Measurements from ENCODE around the gene CCDC39. TPM values are rescaled to one million over a fixed set of nuclear protein-coding genes. Genes with fewer than 3 reads are reported as not detected.
A peak's percentile ranks its signal among the peaks of the same experiment; 100 is the strongest.

Gene CCDC39
- total RNA-seq, 1 donor from 2014 or later = 0.24 TPM

GRCh38 chr3:180615954-180616353 lies 63.3 kb downstream of the CCDC39 start:
- Histone ChIP-seq H3K9ac (no peak overlapping the region), H3K9me3 (ENCODE audit: low read depth) (no peaks in the 10 kb centered on the region), H3K36me3 (peaks cover 11% of the 10 kb centered on the region), H2AFZ (replicated peaks) (no peak overlapping the region), H4K20me1 (ENCODE audit: low read depth) (no peaks in the 10 kb centered on the region), H3F3A (ENCODE audit: low read depth) (peaks cover 16% of the 10 kb centered on the region), H3K79me2 (ENCODE audit: low read depth) (no peaks in the 10 kb centered on the region), H3K4me1 (no peaks in the 10 kb centered on the region), H3K4me3 (no peak overlapping the region), H3K4me2 (no peak overlapping the region), H3K27me3 (no peaks in the 10 kb centered on the region), H3K27ac (no peak overlapping the region)
- H3K9me3 Mint-ChIP-seq = no peaks in the 10 kb centered on the region
- H3K36me3 Mint-ChIP-seq = peaks cover 6% of the 10 kb centered on the region
- TF ChIP-seq CTCF (IDR thresholded peaks at IDR 0.05) = no peak
- TF ChIP-seq EZH2 (IDR thresholded peaks at IDR 0.05) = no peak
- TF ChIP-seq EZH2phosphoT487 (IDR thresholded peaks at IDR 0.05) = no peak
- DNase-seq (ENCODE audit: low spot score) = peak; percentile 13
- no peak overlapping the region for H3K27ac Mint-ChIP-seq
- H3K27me3 Mint-ChIP-seq (ENCODE audit: insufficient read depth, low read depth) = no peaks in the 10 kb centered on the region
- H3K4me3 Mint-ChIP-seq = no peak overlapping the region
- no peaks in the 10 kb centered on the region for H3K4me1 Mint-ChIP-seq

GRCh38 chr3:180612364-180612763 lies 66.9 kb downstream of the CCDC39 start:
- H3K27me3 Mint-ChIP-seq (ENCODE audit: insufficient read depth, low read depth) = no peaks in the 10 kb centered on the region
- Histone ChIP-seq H3K27me3 (no peaks in the 10 kb centered on the region), H3K27ac (no peak overlapping the region), H4K20me1 (ENCODE audit: low read depth) (no peaks in the 10 kb centered on the region), H3K4me1 (no peaks in the 10 kb centered on the region), H2AFZ (replicated peaks) (no peak overlapping the region), H3K36me3 (peaks cover 37% of the 10 kb centered on the region), H3K9ac (no peak overlapping the region), H3F3A (ENCODE audit: low read depth) (peaks cover 16% of the 10 kb centered on the region), H3K4me3 (no peak overlapping the region), H3K4me2 (no peak overlapping the region), H3K79me2 (ENCODE audit: low read depth) (no peaks in the 10 kb centered on the region), H3K9me3 (ENCODE audit: low read depth) (no peaks in the 10 kb centered on the region)
- H3K9me3 Mint-ChIP-seq = no peaks in the 10 kb centered on the region
- H3K36me3 Mint-ChIP-seq = peaks cover 15% of the 10 kb centered on the region
- no peak for DNase-seq (ENCODE audit: low spot score)
- H3K4me3 Mint-ChIP-seq = no peak overlapping the region
- H3K4me1 Mint-ChIP-seq = no peaks in the 10 kb centered on the region
- no peak for TF ChIP-seq CTCF (IDR thresholded peaks at IDR 0.05)
- no peak for TF ChIP-seq EZH2phosphoT487 (IDR thresholded peaks at IDR 0.05)
- no peak for TF ChIP-seq EZH2 (IDR thresholded peaks at IDR 0.05)
- no peak overlapping the region for H3K27ac Mint-ChIP-seq

- no peaks in the 10 kb centered on the region for H3K4me1 ChIP-seq
- H3K4me2 ChIP-seq = no peak overlapping the region
- H3K27me3 Mint-ChIP-seq (ENCODE audit: insufficient read depth, low read depth) = no peaks in the 10 kb centered on the region
- peaks cover 16% of the 10 kb centered on the region for H3F3A ChIP-seq (ENCODE audit: low read depth)
- H3K4me3 Mint-ChIP-seq = no peak overlapping the region
- no peaks in the 10 kb centered on the region for H3K4me1 Mint-ChIP-seq
- H3K4me3 ChIP-seq = no peak overlapping the region
- H3K36me3 Mint-ChIP-seq = peaks cover 18% of the 10 kb centered on the region
- TF ChIP-seq EZH2phosphoT487 (IDR thresholded peaks at IDR 0.05) (no peak), EZH2 (IDR thresholded peaks at IDR 0.05) (no peak), CTCF (IDR thresholded peaks at IDR 0.05) (no peak)
- H3K9me3 ChIP-seq (ENCODE audit: low read depth) = no peaks in the 10 kb centered on the region
- no peak overlapping the region for H3K27ac ChIP-seq
- no peaks in the 10 kb centered on the region for H3K27me3 ChIP-seq
- H2AFZ ChIP-seq (replicated peaks) = no peak overlapping the region
- DNase-seq (ENCODE audit: low spot score) = no peak
- H3K27ac Mint-ChIP-seq = no peak overlapping the region
- no peak overlapping the region for H3K9ac ChIP-seq
- H3K79me2 ChIP-seq (ENCODE audit: low read depth) = no peaks in the 10 kb centered on the region
- no peaks in the 10 kb centered on the region for H4K20me1 ChIP-seq (ENCODE audit: low read depth)
- H3K9me3 Mint-ChIP-seq = no peaks in the 10 kb centered on the region
- H3K36me3 ChIP-seq = peaks cover 49% of the 10 kb centered on the region
These were observed 68.3 kb downstream of the CCDC39 start for GRCh38 chr3:180611006-180611405.

Measured in neural progenitor cell (in vitro differentiated cells).